Frontal cortex (tissue), 4 donors: ENCODE results near the gene LPAR1. TPM values are rescaled to one million over a fixed set of nuclear protein-coding genes. Genes with fewer than 3 reads are reported as not detected.
"Not testable (repeated sequence)": the region's sequence is repeated elsewhere in the genome, so short reads cannot be mapped to it uniquely, and the experiment has no call there.

Experiments used
- DNase-seq, 2 donors: peaks; one replicate each; pipeline ENCODE4 v3.0.0; 2012; ENCODE audit warnings: low spot score in 2 of 2
- FAIRE-seq: peaks from 2 replicates; lab custom pipeline; 2012; peaks lifted over from hg19 to GRCh38; lab: Jason Lieb, UNC
- total RNA-seq: library from RNA; depleted of rRNA; stranded (reverse); fragments of >200 nt; gene quantifications from one replicate; pipeline ENCODE4 v1.2.3, GENCODE V29; 2014
- donor health status: control.
- donor health status: control.
- donor health status: control.

LPAR1 gene
- total RNA-seq, 1 donor from 2014 or later: 24.5 TPM

GRCh38 chr9:110895147-110895905 lies 142.9 kb downstream of the LPAR1 start:
- FAIRE-seq: no peak
- no peak for DNase-seq

GRCh38 chr9:110894731-110895130 lies 143.5 kb downstream of the LPAR1 start:
- DNase-seq (no peak), FAIRE-seq (no peak)

GRCh38 chr9:110892689-110893088 lies 145.6 kb downstream of the LPAR1 start:
- no peak for FAIRE-seq

GRCh38 chr9:110891760-110892159 lies 146.5 kb downstream of the LPAR1 start:
- no peak for DNase-seq
- no peak for FAIRE-seq

More at GRCh38 chr9:110892689-110893088, 145.6 kb downstream of the LPAR1 start:
- no peak for DNase-seq

GRCh38 chr9:110890416-110890815 lies 147.9 kb downstream of the LPAR1 start:
- FAIRE-seq (no peak), DNase-seq (no peak)

- FAIRE-seq: peak; percentile 91
- DNase-seq: no peak
Observed at GRCh38 chr9:110887276-110887675, 151.0 kb downstream of the LPAR1 start.

- DNase-seq (no peak), FAIRE-seq (no peak)
Observed at GRCh38 chr9:110886832-110887231, 151.4 kb downstream of the LPAR1 start.

GRCh38 chr9:110880189-110880588 lies 158.1 kb downstream of the LPAR1 start:
- FAIRE-seq (no peak), DNase-seq (no peak)

- FAIRE-seq: no peak
- DNase-seq: no peak
Observed at GRCh38 chr9:110877374-110877773, 160.9 kb downstream of the LPAR1 start.

GRCh38 chr9:110876929-110877328 lies 161.3 kb downstream of the LPAR1 start:
- FAIRE-seq (no peak), DNase-seq (no peak)

GRCh38 chr9:110874963-110875674 lies 163.2 kb downstream of the LPAR1 start:
- no peak for DNase-seq
- FAIRE-seq: no peak

GRCh38 chr9:110872920-110873319 lies 165.3 kb downstream of the LPAR1 start:
- no peak for FAIRE-seq
- DNase-seq: no peak

- no peak for DNase-seq
- no peak for FAIRE-seq
Observed at GRCh38 chr9:110871736-110872135, 166.5 kb downstream of the LPAR1 start.

GRCh38 chr9:110869931-110870330 lies 168.3 kb downstream of the LPAR1 start:
- FAIRE-seq (no peak), DNase-seq (no peak)

GRCh38 chr9:110864011-110864410 lies 174.3 kb downstream of the LPAR1 start:
- no peak for FAIRE-seq
- DNase-seq: no peak

GRCh38 chr9:110861370-110862110 lies 176.7 kb downstream of the LPAR1 start:
- not testable (repeated sequence) for DNase-seq, FAIRE-seq

- FAIRE-seq (peak; percentile 13), DNase-seq (no peak)
Observed at GRCh38 chr9:110856772-110857171, 181.5 kb downstream of the LPAR1 start.

- DNase-seq (no peak), FAIRE-seq (no peak)
Observed at GRCh38 chr9:110850401-110851135, 187.7 kb downstream of the LPAR1 start.

- no peak for DNase-seq
- peak; percentile 15 for FAIRE-seq
Observed at GRCh38 chr9:110847671-110848070, 190.6 kb downstream of the LPAR1 start.

GRCh38 chr9:110846215-110846614 lies 192.1 kb downstream of the LPAR1 start:
- DNase-seq (no peak), FAIRE-seq (no peak)
